22Rv1 (cell line): ENCODE results near the gene PDGFB.

Experiments
- CTCF ChIP-seq: fragments of 450-650 bp; IDR thresholded peaks from 2 replicates; pipeline ENCODE4 v1.5.1; 2017; ENCODE audit warnings: mild to moderate bottlenecking
- ZFX ChIP-seq: fragments of 450-650 bp; IDR thresholded peaks from 2 replicates; pipeline ENCODE4 v1.6.1; 2017; ENCODE audit warnings: antibody characterized with exemption, borderline replicate concordance

GRCh38 chr22:39266398-39267030, 21.7 kb upstream of the PDGFB start:
- no peak for TF ChIP-seq CTCF
- no peak for TF ChIP-seq ZFX
